Cardiac septum (tissue), 1 donor: ENCODE results near the gene TSPEAR. TPM values are rescaled to one million over a fixed set of nuclear protein-coding genes. Genes with fewer than 3 reads are reported as not detected.

Experiments used
- DNase-seq: peaks from one replicate; pipeline ENCODE4 v3.0.0-alpha.2; 2020; ENCODE audit warnings: low spot score
- intact Hi-C: fragments of 100-400 bp; cut with DNase I; formaldehyde crosslinking; loops from one replicate; pipeline ENCODE4 v1.14.0; 2022
- long read RNA-seq: library from polyadenylated mRNA; unstranded; transcript quantifications from one replicate; pipeline ENCODE4 v2.0.0, GENCODE V29; 2021
- total RNA-seq: library from RNA; stranded (reverse); fragmentation: NEBNext Ultra II Directional; extraction: Animal tissue kit (Norgen Biotek cat#: 25700); gene quantifications from one replicate; pipeline ENCODE4 v1.2.1, GENCODE V29; 2021
- donor health status: DM: no; HTN: no; CAD: no.

Gene TSPEAR
- total RNA-seq = not detected
- long read RNA-seq, partial matches to known transcripts = 0 of 1 reads
- long read RNA-seq, other reads (novel, unspliced or antisense) = 1 of 1 reads

DNA sequence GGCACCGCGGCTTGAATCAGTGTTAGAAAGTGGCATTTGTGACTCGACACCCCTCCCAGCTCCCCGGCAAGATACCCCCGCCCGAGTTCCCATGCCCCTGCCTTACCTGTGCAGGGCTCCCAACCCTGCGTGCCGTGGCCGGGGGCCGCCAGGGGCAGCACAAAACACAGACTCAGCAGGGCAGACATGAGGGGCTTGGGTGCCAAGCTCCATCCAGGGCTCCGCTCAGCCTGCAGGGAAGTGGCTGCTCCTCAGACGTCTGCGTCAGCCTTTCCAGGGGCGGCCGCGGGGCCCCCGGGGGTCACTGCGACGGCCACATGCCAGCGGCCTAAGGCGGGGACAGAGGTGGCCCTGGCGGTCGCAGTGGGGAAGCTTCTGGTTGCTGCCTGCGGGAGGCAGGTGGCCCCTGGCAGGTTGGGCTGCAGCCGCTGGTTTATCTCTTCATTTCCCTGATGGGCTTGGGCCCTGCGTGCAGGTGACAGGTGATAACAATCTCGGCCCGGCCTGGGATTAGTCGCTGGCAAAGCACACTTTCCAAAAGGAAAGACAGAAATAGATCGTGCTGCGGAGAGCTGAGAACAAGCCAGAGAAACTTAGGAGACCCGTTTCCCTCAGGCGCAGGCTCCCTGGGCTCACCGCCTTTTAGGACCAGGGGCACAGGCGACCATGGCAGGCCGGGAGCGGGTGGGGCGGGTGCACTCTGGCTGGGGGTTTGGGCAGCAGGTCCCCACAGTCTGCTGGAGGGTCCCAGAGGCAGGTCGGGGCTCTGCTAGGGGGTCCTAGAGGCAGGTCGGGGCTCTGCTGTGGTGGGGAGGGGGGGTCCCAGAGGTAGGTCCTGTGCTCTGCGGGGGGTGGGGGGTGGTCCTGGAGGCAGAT, at the start of gene TSPEAR:
Gene TSPEAR (minus strand): TSS at position 246 of the 876 bp plus-strand sequence. CDS start 58 bp downstream, at position 188.
- peak; percentile 60 for DNase-seq
- intact Hi-C loops = no loop called here

GRCh38 chr21:44760376-44760775, 49.0 kb upstream of the TSPEAR start:
- DNase-seq = peak; percentile 73
- intact Hi-C loops = no loop called here

GRCh38 chr21:44759628-44760285, 48.4 kb upstream of the TSPEAR start:
- peak; percentile 60 for DNase-seq
- intact Hi-C loops = no loop called here

GRCh38 chr21:44758781-44759627, 47.6 kb upstream of the TSPEAR start:
- intact Hi-C loops = no loop called here
- peak; percentile 60 for DNase-seq

- intact Hi-C loops = no loop called here
- peak; percentile 70 for DNase-seq
Observed at GRCh38 chr21:44758141-44758561, 46.8 kb upstream of the TSPEAR start.

- DNase-seq = peak; percentile 27
- intact Hi-C loops = no loop called here
Observed at GRCh38 chr21:44757731-44758130, 46.4 kb upstream of the TSPEAR start.

DNA sequence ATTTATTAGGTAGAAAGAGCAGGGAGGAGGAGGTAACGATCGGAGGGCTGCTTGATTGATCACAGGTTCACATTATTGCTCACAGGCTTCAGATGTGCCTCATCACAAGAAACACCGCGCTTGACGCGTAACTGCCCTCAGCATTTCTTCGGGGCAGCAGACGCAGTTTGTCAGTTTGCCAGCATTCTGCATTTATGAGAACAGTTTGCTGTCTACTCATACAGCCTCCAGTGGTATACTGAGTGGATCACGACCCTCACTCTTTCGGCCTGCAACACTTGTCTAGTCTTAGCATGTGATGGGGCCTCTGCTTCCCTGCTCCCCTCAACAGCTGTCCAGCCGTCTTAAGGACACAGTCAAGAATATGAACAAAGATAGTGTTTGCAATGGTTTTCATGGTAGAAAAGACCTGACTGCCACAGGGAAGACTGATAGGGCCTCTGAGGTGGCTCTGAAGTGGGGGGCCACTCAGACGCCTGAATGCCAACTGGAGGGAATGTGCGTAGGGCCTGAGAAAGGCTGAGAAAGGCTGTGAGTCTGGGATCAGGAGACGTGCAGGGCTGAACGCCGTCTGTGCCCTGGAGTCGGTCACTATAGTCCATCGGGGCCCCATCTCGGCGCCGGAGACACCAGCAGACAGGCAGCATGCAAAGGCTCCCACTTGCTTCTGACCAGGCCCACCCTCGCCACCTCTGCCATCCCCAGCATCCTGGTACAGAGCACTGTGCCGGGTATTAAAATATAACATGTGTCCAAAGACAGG, 45.2 kb upstream of the TSPEAR start:
- no peak for DNase-seq
- intact Hi-C loops = no loop called here

DNA sequence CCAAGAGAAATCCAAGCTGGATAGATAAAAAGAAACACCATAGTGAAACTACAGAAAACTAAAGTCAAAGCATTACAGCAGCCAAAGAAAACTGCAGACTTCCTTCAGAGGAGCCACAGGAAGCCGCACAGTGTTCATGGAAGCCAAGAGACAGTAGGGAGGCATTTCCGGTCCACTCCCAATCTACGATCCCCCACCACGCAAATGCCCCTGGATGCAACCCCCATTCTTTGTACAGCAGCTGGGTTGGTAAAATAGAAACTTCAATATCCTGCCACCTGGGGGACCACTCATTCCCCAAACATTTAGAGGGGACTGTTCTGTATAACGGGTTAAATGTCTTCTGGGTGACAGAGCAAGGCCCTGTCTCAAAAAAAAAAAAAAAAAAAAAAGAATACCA, 43.9 kb upstream of the TSPEAR start:
- intact Hi-C loops = no loop called here

GRCh38 chr21:44753357-44753756, 42.0 kb upstream of the TSPEAR start:
- DNase-seq = no peak
- intact Hi-C loops = no loop called here

More for the DNA sequence above, 43.9 kb upstream of the TSPEAR start:
- DNase-seq = no peak

- DNase-seq = no peak
- intact Hi-C loops = no loop called here
Observed at GRCh38 chr21:44752671-44753235, 41.4 kb upstream of the TSPEAR start.

DNA sequence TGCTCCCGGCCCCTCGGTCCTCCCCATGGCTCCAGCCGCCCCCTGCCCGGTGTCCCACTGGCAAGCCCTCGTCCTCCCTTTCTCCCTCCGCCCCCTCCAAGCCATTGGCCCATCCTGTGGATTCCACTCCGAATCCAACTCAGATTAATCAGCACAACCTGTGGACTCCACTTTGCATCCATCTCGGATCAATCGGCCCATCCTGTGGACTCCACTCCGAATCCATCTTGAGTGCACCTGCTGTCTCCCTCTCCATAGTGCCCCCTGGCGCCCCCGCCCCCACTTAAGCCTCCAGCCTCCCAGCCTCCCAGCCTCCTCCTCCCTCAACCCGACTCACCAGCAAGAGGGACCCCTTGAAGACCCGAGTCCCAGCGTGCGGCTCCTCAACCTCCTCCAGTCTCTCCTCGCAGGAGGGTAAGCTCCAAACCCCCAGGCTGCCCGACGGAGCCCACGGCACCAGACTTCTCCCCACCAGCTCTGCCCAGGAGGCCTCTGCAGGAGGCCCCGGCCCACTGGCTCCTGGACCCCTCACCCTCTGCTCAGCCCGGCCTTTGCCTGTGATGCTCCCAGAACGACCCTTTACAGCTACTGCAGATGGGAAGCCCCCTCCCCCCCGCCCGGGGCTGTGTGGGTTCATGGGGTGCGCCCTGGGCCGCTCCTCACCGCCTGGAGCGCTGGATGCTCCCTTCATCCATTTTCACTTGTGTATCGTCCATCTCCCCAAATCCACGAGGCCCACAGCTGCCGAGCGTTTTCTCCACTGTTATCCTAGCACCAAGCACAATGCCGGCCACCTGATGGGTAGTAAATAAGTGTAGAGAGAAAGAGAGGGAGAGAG, 40.6 kb upstream of the TSPEAR start:
- no peak for DNase-seq
- intact Hi-C loops = no loop called here

GRCh38 chr21:44751186-44751798, 39.9 kb upstream of the TSPEAR start:
- no peak for DNase-seq

GRCh38 chr21:44750675-44751025, 39.3 kb upstream of the TSPEAR start:
- no peak for DNase-seq
- intact Hi-C loops = no loop called here

More at GRCh38 chr21:44751186-44751798, 39.9 kb upstream of the TSPEAR start:
- intact Hi-C loops = no loop called here

DNA sequence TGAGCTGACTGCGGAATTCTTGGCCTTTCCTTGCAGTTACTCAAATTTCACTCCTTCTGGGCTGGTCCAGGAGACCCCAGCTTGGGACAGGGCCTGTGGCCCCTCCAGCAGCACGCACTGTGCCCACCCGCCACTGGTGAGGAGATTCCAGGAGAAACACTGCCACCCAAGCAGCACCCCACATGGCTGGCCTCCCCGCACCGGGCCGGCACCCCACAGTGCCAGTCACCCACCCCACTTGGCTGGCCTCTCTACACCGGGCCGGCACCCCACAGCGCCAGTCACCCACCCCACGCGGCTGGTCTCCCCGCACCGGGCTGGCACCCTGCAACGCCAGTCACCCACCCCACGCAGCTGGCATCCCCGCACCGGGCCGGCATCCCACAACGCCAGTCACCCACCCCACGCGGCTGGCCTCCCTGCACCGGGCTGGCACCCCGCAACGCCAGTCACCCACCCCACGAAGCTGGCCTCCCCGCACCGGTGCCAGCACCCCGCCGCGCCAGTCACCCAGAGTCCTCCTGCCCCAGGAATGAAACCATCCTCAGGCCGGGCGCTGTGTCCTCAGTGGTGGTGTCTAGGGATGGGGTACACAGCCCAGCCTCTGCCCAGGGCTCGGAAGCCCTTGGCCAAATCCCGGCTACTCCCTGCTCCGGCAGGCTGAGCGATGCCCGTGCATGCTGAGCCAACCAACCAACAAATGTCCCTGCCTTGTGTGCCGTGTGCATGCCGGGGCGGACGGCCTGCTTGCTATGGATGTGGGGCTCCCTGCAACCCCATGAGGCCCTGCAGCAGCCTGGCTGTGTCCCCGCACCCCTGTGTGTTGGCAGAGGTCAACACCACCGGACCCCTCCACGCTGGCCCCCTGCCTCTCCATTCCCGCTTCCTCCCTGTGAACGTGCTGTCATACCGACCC, 38.6 kb upstream of the TSPEAR start:
- intact Hi-C loops = no loop called here
- no peak for DNase-seq

- DNase-seq = no peak
- intact Hi-C loops = no loop called here
Observed at GRCh38 chr21:44749116-44749758, 37.9 kb upstream of the TSPEAR start.

GRCh38 chr21:44748621-44749020, 37.2 kb upstream of the TSPEAR start:
- intact Hi-C loops = no loop called here
- no peak for DNase-seq
